B cell (primary cell): Measurements from ENCODE around the gene WARS2. TPM values are rescaled to one million over a fixed set of nuclear protein-coding genes. Genes with fewer than 3 reads are reported as not detected.

Experiments used
- ATAC-seq: fragments of 200-7000 bp; cut with Tn5 transposase; one replicate; pipeline ENCODE4 v1.10.0; 2021; ENCODE audit warnings: low read depth, mild to moderate bottlenecking, moderate number of reproducible peaks, moderate library complexity
- CTCF ChIA-PET: fragments of 350-600 bp; sonication (Branson Sonifier 250); formaldehyde crosslinking; loops from one replicate; lab custom pipeline; 2021; ENCODE audit warnings: antibody characterized with exemption, inconsistent platforms; lab: Charles Lee
- POLR2A ChIA-PET: fragments of 350-600 bp; sonication (Branson Sonifier 250); formaldehyde crosslinking; loops from one replicate; lab custom pipeline; 2021; ENCODE audit warnings: antibody characterized with exemption; lab: Charles Lee
- DNase-seq: peaks from one replicate; pipeline ENCODE4 v3.0.0; 2013
- H2AFZ ChIP-seq: 2 replicates; pipeline ENCODE4 v1.6.1; 2012; ENCODE audit warnings: mild to moderate bottlenecking, low read depth, low read length; ENCODE audit not compliant: insufficient read depth, poor library complexity, severe bottlenecking
- H3K27ac ChIP-seq, 2 donors: 1 replicate in 1 of 2; 2 replicates in 1 of 2; pipeline ENCODE4 v1.5.1; 2012 to 2013; ENCODE audit warnings: low read length in 2 of 2, mild to moderate bottlenecking in 2 of 2, moderate library complexity in 1 of 2
- H3K27me3 ChIP-seq, 4 experiments: fragments of 200-600 bp in 1 of 4; sonication (generic) in 1 of 4; replicated peaks in 1 of 4; 1 replicate in 2 of 4; 2 replicates in 2 of 4; pipeline versions ENCODE4 v1.6.1 to v1.7.0; 2013 to 2016; ENCODE audit warnings: low read length in 3 of 4, mild to moderate bottlenecking in 2 of 4, mixed read lengths in 1 of 4, moderate library complexity in 1 of 4; ENCODE audit not compliant: insufficient read depth in 4 of 4, control insufficient read depth in 3 of 4; ENCODE audit errors: control extremely low read depth in 1 of 4
- H3K36me3 ChIP-seq, 2 experiments: replicated peaks in 1 of 2; 1 replicate in 1 of 2; 2 replicates in 1 of 2; pipeline versions ENCODE4 v1.6.1 to v1.7.1; 2013; ENCODE audit warnings: low read length in 1 of 2; ENCODE audit not compliant: insufficient read depth in 2 of 2, control insufficient read depth in 1 of 2; ENCODE audit errors: control extremely low read depth in 1 of 2, extremely low read depth in 1 of 2
- H3K4me1 ChIP-seq, 2 donors: fragments of 200-600 bp in 1 of 2; sonication (generic) in 1 of 2; 1 replicate in 1 of 2; 2 replicates in 1 of 2; pipeline versions ENCODE4 v1.5.1 to v1.6.1; 2013 to 2017; ENCODE audit warnings: low read length in 2 of 2; ENCODE audit not compliant: control insufficient read depth in 2 of 2, insufficient read depth in 2 of 2
- H3K4me2 ChIP-seq: replicated peaks from 2 replicates; pipeline ENCODE3; 2012; ENCODE audit warnings: mild to moderate bottlenecking, low read depth, low read length; ENCODE audit not compliant: poor library complexity, severe bottlenecking
- H3K4me3 ChIP-seq, 5 experiments: fragments of 200-600 bp in 1 of 5; sonication (generic) in 1 of 5; 1 replicate in 3 of 5; 2 replicates in 2 of 5; pipeline versions ENCODE4 v1.5.1 to v1.7.0; 2011 to 2016; ENCODE audit warnings: low read length in 4 of 5, mild to moderate bottlenecking in 4 of 5, low read depth in 2 of 5, control low read depth in 1 of 5, moderate library complexity in 1 of 5; ENCODE audit not compliant: insufficient read depth in 1 of 5; ENCODE audit errors: control extremely low read depth in 1 of 5, extremely low read depth in 1 of 5
- H3K79me2 ChIP-seq: fragments of 200-600 bp; sonication (generic); one replicate; pipeline ENCODE4 v1.6.0; 2016; ENCODE audit warnings: low read length; ENCODE audit not compliant: control insufficient read depth, insufficient read depth
- H3K9ac ChIP-seq: fragments of 200-600 bp; sonication (generic); 2 replicates; pipeline ENCODE4 v1.6.1; 2017; ENCODE audit warnings: mild to moderate bottlenecking, low read length, moderate library complexity
- H3K9me3 ChIP-seq, 3 donors: one replicate each; pipeline versions ENCODE4 v1.6.1 to v1.7.1; 2013; ENCODE audit warnings: low read length in 2 of 3; ENCODE audit not compliant: control insufficient read depth in 2 of 3, insufficient read depth in 1 of 3; ENCODE audit errors: control extremely low read depth in 1 of 3
- H4K20me1 ChIP-seq: 2 replicates; pipeline ENCODE4 v1.6.0; 2012; ENCODE audit warnings: mild to moderate bottlenecking, low read length; ENCODE audit not compliant: insufficient read depth, control insufficient read depth, poor library complexity, severe bottlenecking
- H3K27ac Mint-ChIP-seq: one replicate; pipeline ENCODE4 v1.8.0; 2021; ENCODE audit warnings: mixed read lengths
- H3K27me3 Mint-ChIP-seq: one replicate; pipeline ENCODE4 v1.8.0; 2021; ENCODE audit warnings: mixed read lengths
- H3K4me1 Mint-ChIP-seq: one replicate; pipeline ENCODE4 v1.8.0; 2021; ENCODE audit warnings: mixed read lengths
- H3K4me3 Mint-ChIP-seq: one replicate; pipeline ENCODE4 v1.8.0; 2021; ENCODE audit warnings: mixed read lengths
- H3K9me3 Mint-ChIP-seq: one replicate; pipeline ENCODE4 v1.8.0; 2022; ENCODE audit warnings: mixed read lengths; ENCODE audit not compliant: insufficient read depth
- CTCF ChIP-seq: fragments of 200-600 bp; IDR thresholded peaks from one replicate; pipeline ENCODE4 v1.8.0; 2022; ENCODE audit warnings: antibody characterized with exemption, mild to moderate bottlenecking
- EZH2 ChIP-seq: IDR thresholded peaks from 2 replicates; pipeline ENCODE4 v1.6.1; 2012; ENCODE audit warnings: borderline replicate concordance, low read depth, mild to moderate bottlenecking, moderate library complexity, low read length; ENCODE audit not compliant: insufficient read depth, poor library complexity, severe bottlenecking
- WGBS: methylation state at CpG from one replicate; pipeline ENCODE4 v1.1.5; 2013; ENCODE audit warnings: missing lambda C conversion rate; ENCODE audit not compliant: insufficient coverage; 5-methylcytosine and 5-hydroxymethylcytosine counted together
- intact Hi-C: fragments of 100-400 bp; cut with micrococcal nuclease; formaldehyde crosslinking; loops from one replicate; pipeline ENCODE4 v1.10.0; 2022
- polyA plus RNA-seq: library from polyadenylated mRNA; depleted of rRNA; stranded (reverse); fragments of >200 nt; gene quantifications from 2 replicates; pipeline ENCODE4 v1.2.3, GENCODE V29; 2012
- total RNA-seq, 2 donors: library from RNA; stranded (reverse); fragments of 120-200 nt in 1 of 2; gene quantifications; 1 replicate in 1 of 2; 2 replicates in 1 of 2; pipeline versions ENCODE4 v1.2.3 to v1.2.4, GENCODE V29; 2013 to 2022

Gene WARS2
- total and polyA plus RNA-seq, 2 donors (not counting 1 experiment from before 2014, with no cell fraction given), result 4.2 to 14.3 TPM

GRCh38 chr1:118988186-118989005 is 152.1 kb downstream of the WARS2 start, which contains the start of gene TBX15:
TBX15 (minus strand) TSS chr1:118988343; CDS start chr1:118987795, 548 bp downstream.
- H3K9ac ChIP-seq, result peak within 1 kb of the TSS; percentile 5
- peak within 1 kb of the TSS; percentile 66 for H3K4me2 ChIP-seq
- H2AFZ ChIP-seq, result peak within 1 kb of the TSS; percentile 59
- ChIA-PET POLR2A (no interaction called here), CTCF (no interaction called here)
- intact Hi-C loops, result no loop called here
- H3K9me3 ChIP-seq, result peaks cover 0 to 90% (median 36%) of the 10 kb centered on the region in 3 donors
- WGBS, result 18% methylated on average over 24 of the region's 31 CpGs
- no peak within 1 kb of the TSS for H3K27ac Mint-ChIP-seq
- peaks cover 0 to 100% (median 86%) of the 10 kb centered on the region in 4 experiments for H3K27me3 ChIP-seq
- H3K9me3 Mint-ChIP-seq, result no peaks in the 10 kb centered on the region
- DNase-seq (no peak), ATAC-seq (no peak)
- peaks cover 78% of the 10 kb centered on the region for H3K27me3 Mint-ChIP-seq
- H3K4me3 Mint-ChIP-seq, result peak within 1 kb of the TSS; percentile 69
- H4K20me1 ChIP-seq, result no peaks in the 10 kb centered on the region
- H3K79me2 ChIP-seq, result no peaks in the 10 kb centered on the region
- H3K4me1 ChIP-seq, result peaks cover 52 to 53% of the 10 kb centered on the region in 2 donors
- no peak within 1 kb of the TSS for H3K27ac ChIP-seq
- peaks cover 36% of the 10 kb centered on the region for H3K4me1 Mint-ChIP-seq
- TF ChIP-seq EZH2 (no peak), CTCF (no peak)
- peak within 1 kb of the TSS in 4 of 5 experiments; percentile 1 to 32 (median 12) for H3K4me3 ChIP-seq
- no peaks in the 10 kb centered on the region for H3K36me3 ChIP-seq
